Stimulated activated naive B cell treated with anti-CD40 and anti-IgM and Interleukin-4, amounts not matched to agents 10 μg/mL and 1 μg/mL and 100 μg/mL, for 72 hours (primary cell): ENCODE data around the gene TFF2.

Experiments
- ATAC-seq, 2 donors: fragments of 150-1000 bp; cut with Tn5 transposase; replicated peaks; 2 replicates each; pipeline ENCODE4 v1.10.0; 2021; ENCODE audit warnings: moderate library complexity in 1 of 2
- DNase-seq: peaks from one replicate; pipeline ENCODE4 v3.0.0; 2021
- H3K27ac Mint-ChIP-seq: one replicate; pipeline ENCODE4 v1.8.0; 2022; ENCODE audit warnings: mild to moderate bottlenecking, mixed read lengths
- H3K27me3 Mint-ChIP-seq, 2 donors: one replicate each; pipeline ENCODE4 v1.8.0; 2022; ENCODE audit warnings: mixed read lengths in 2 of 2
- H3K36me3 Mint-ChIP-seq, 2 donors: one replicate each; pipeline ENCODE4 v1.8.0; 2022; ENCODE audit warnings: mixed read lengths in 2 of 2, mild to moderate bottlenecking in 1 of 2
- H3K4me1 Mint-ChIP-seq, 2 donors: one replicate each; pipeline ENCODE4 v1.8.0; 2022; ENCODE audit warnings: mixed read lengths in 2 of 2, mild to moderate bottlenecking in 1 of 2
- H3K4me3 Mint-ChIP-seq, 2 donors: one replicate each; pipeline ENCODE4 v1.8.0; 2022; ENCODE audit warnings: mild to moderate bottlenecking in 2 of 2, mixed read lengths in 2 of 2, moderate library complexity in 1 of 2
- H3K9me3 Mint-ChIP-seq, 2 donors: one replicate each; pipeline ENCODE4 v1.8.0; 2022; ENCODE audit warnings: mixed read lengths in 2 of 2, mild to moderate bottlenecking in 1 of 2

TFF2 gene

DNA sequence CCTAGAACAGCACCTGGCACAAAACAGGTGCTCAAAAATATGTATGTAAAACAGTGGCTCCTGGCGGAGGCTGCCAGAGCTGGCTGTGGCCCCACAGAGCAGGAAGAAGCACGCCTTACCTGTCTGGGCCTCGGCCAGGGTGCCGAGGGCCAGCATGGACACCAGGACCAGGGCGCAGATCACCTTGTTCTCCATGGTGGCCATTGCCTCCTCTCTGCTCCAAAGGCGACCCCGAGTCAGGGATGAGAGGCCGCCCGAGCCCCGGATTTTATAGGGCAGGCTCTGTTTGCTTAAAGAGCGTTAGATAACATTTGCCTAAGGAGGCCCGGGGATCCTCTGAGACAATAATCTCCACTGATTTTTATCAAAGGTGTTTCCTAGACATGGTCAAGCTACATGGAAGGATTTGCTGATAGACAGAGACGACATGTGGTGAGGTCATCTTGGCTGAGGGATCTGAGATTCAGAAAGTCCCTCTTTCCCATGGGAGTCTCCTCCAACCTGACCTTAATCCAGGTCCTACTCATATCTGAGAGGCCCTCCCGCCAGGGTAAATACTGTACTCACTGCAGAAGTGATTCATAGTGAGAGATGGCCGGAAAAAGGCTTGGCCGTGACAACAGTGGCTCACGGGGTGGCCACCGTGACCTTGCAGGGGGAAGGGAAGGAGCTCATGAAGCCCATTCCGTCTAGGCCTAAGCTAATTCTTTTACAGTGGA lies 15.7 kb upstream of the TFF2 start, which contains the start of gene TFF1:
Gene TFF1 (minus strand): TSS at position 244 of the 719 bp plus-strand sequence. CDS start 40 bp downstream, at position 204.
- Mint-ChIP-seq H3K4me3 (no peak within 1 kb of the TSS), H3K27me3 (peaks cover 34 to 46% of the 10 kb centered on the region in 2 donors), H3K4me1 (peaks cover 0 to 6% of the 10 kb centered on the region in 2 donors), H3K9me3 (no peaks in the 10 kb centered on the region), H3K27ac (no peak within 1 kb of the TSS), H3K36me3 (no peaks in the 10 kb centered on the region)
- ATAC-seq = no peak
- no peak for DNase-seq

GRCh38 chr21:42365770-42366169 lies 15.0 kb upstream of the TFF2 start:
- H3K27ac Mint-ChIP-seq = no peak overlapping the region
- no peaks in the 10 kb centered on the region for H3K9me3 Mint-ChIP-seq
- H3K27me3 Mint-ChIP-seq = peaks cover 33 to 45% of the 10 kb centered on the region in 2 donors
- H3K4me3 Mint-ChIP-seq = no peak overlapping the region
- ATAC-seq = no peak
- H3K36me3 Mint-ChIP-seq = no peaks in the 10 kb centered on the region
- no peak for DNase-seq
- peaks cover 0 to 3% of the 10 kb centered on the region in 2 donors for H3K4me1 Mint-ChIP-seq

- DNase-seq = no peak
These were observed 13.6 kb upstream of the TFF2 start for GRCh38 chr21:42364304-42364865.

DNA sequence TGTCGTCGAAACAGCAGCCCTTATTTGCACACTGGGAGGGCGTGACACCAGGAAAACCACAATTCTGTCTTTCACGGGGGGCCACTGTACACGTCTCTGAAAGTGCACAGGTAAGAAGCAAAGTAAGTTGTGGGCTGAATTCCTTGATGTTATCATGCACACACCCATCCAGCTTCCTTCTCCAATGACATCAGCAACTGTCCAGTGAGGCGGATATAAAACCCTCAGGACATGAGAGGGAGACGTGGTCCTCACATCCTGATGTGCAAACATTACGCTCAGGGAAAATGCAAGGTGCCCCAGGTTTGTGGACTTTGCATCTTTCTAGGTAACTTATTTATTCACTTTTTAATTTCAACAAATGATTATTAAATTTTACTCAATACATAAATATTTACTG lies 12.5 kb upstream of the TFF2 start:
- Mint-ChIP-seq H3K27me3 (peaks cover 38 to 42% of the 10 kb centered on the region in 2 donors), H3K4me1 (peaks cover 0 to 3% of the 10 kb centered on the region in 2 donors), H3K27ac (no peak overlapping the region), H3K4me3 (no peak overlapping the region), H3K9me3 (no peaks in the 10 kb centered on the region), H3K36me3 (no peaks in the 10 kb centered on the region)
- DNase-seq (no peak), ATAC-seq (no peak)

More at GRCh38 chr21:42364304-42364865, 13.6 kb upstream of the TFF2 start:
- H3K9me3 Mint-ChIP-seq = no peaks in the 10 kb centered on the region
- H3K4me3 Mint-ChIP-seq = no peak overlapping the region
- H3K36me3 Mint-ChIP-seq = no peaks in the 10 kb centered on the region
- no peak overlapping the region for H3K27ac Mint-ChIP-seq
- peaks cover 34 to 42% of the 10 kb centered on the region in 2 donors for H3K27me3 Mint-ChIP-seq
- no peak for ATAC-seq
- peaks cover 0 to 3% of the 10 kb centered on the region in 2 donors for H3K4me1 Mint-ChIP-seq

GRCh38 chr21:42362700-42363099 lies 11.9 kb upstream of the TFF2 start:
- peaks cover 0 to 3% of the 10 kb centered on the region in 2 donors for H3K4me1 Mint-ChIP-seq
- H3K36me3 Mint-ChIP-seq = no peaks in the 10 kb centered on the region

GRCh38 chr21:42362198-42362597 lies 11.4 kb upstream of the TFF2 start:
- Mint-ChIP-seq H3K4me1 (peaks cover 0 to 2% of the 10 kb centered on the region in 2 donors), H3K9me3 (no peaks in the 10 kb centered on the region), H3K27ac (no peak overlapping the region), H3K27me3 (peaks cover 42 to 48% of the 10 kb centered on the region in 2 donors), H3K4me3 (no peak overlapping the region), H3K36me3 (no peaks in the 10 kb centered on the region)
- no peak for ATAC-seq
- no peak for DNase-seq

More at GRCh38 chr21:42362700-42363099, 11.9 kb upstream of the TFF2 start:
- Mint-ChIP-seq H3K27me3 (peaks cover 42 to 44% of the 10 kb centered on the region in 2 donors), H3K27ac (no peak overlapping the region), H3K4me3 (no peak overlapping the region), H3K9me3 (no peaks in the 10 kb centered on the region)
- DNase-seq (no peak), ATAC-seq (no peak)

- Mint-ChIP-seq H3K4me1 (peaks cover 0 to 2% of the 10 kb centered on the region in 2 donors), H3K27ac (no peak overlapping the region), H3K36me3 (no peaks in the 10 kb centered on the region), H3K9me3 (no peaks in the 10 kb centered on the region), H3K4me3 (no peak overlapping the region), H3K27me3 (peaks cover 42 to 53% of the 10 kb centered on the region in 2 donors)
- no peak for ATAC-seq
- DNase-seq = no peak
These were observed 10.5 kb upstream of the TFF2 start for GRCh38 chr21:42361286-42361685.

DNA sequence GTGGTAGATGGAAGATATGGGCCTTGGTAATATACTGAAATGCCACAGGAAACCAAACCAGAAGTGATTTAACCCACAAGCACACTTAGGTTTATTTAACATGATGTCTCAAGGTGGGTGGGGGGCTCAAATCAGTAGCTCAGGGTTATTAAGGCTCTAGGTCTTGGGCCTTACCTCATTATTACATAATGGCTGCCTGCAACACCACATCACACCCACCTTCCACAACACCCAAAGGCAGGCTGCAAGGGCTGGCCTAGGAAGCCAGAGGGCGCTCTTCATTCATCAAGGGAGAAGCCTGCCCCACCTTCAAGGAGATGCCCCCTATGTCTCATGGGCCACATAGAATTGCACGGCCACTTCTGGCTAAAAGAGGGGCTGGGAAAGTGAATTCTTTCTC lies 9.5 kb upstream of the TFF2 start:
- Mint-ChIP-seq H3K4me3 (no peak overlapping the region), H3K27me3 (peaks cover 38 to 52% of the 10 kb centered on the region in 2 donors), H3K36me3 (no peaks in the 10 kb centered on the region), H3K9me3 (peaks cover 0 to 4% of the 10 kb centered on the region in 2 donors), H3K27ac (no peak overlapping the region), H3K4me1 (peaks cover 0 to 2% of the 10 kb centered on the region in 2 donors)
- ATAC-seq = no peak
- DNase-seq = no peak

GRCh38 chr21:42358937-42359336 lies 8.1 kb upstream of the TFF2 start:
- ATAC-seq (no peak), DNase-seq (no peak)
- Mint-ChIP-seq H3K4me1 (peaks cover 0 to 2% of the 10 kb centered on the region in 2 donors), H3K36me3 (peaks cover 0 to 7% of the 10 kb centered on the region in 2 donors), H3K27ac (no peak overlapping the region), H3K9me3 (peaks cover 6 to 13% of the 10 kb centered on the region in 2 donors), H3K4me3 (no peak overlapping the region), H3K27me3 (peaks cover 29 to 41% of the 10 kb centered on the region in 2 donors)

DNA sequence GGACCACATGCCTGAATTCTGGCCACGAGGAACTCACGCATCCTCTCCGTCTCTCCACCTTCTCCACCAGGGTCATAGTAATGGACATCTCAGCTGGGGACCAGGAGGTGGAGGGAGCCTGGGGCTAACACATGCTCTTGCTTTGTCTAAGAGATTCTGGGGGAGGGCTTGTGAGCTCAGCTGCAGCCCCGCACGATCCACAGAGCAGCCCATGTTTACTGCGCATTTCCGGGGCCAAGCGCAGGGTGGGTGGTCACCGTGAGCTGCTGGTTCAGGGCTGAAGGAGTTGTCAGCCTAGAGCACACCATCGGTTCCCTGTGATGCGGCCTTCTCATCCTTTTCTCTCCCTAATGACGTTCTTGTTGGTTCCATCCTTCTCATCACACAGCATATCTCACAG lies 7.5 kb upstream of the TFF2 start:
- Mint-ChIP-seq H3K27ac (no peak overlapping the region), H3K27me3 (peaks cover 30 to 43% of the 10 kb centered on the region in 2 donors), H3K4me3 (no peak overlapping the region), H3K4me1 (peaks cover 0 to 3% of the 10 kb centered on the region in 2 donors), H3K36me3 (peaks cover 1 to 7% of the 10 kb centered on the region in 2 donors), H3K9me3 (peaks cover 11 to 19% of the 10 kb centered on the region in 2 donors)
- DNase-seq (no peak), ATAC-seq (no peak)

DNA sequence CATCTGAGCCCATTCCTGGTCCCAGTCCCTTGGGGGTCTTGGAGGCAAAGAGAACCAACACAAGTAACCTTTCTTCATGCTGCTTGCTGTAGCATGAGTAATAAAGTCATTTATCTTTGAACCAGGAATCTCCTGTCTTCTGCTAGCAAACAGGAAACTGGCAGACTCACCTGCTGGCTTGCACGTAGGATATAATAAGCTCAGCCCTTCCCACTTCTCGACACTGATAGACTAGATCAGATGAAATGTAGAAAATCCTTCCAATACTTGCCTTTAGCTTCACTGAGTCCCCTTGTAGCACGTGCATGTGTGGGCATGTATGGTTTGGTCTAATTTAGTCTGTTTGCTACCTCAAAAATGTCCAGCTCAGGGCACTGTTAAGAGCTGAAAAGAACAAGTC lies 6.5 kb upstream of the TFF2 start:
- no peak for DNase-seq
- Mint-ChIP-seq H3K27me3 (peaks cover 38 to 50% of the 10 kb centered on the region in 2 donors), H3K9me3 (peaks cover 12 to 21% of the 10 kb centered on the region in 2 donors), H3K4me3 (no peak overlapping the region), H3K36me3 (peaks cover 1 to 7% of the 10 kb centered on the region in 2 donors), H3K4me1 (peaks cover 0 to 3% of the 10 kb centered on the region in 2 donors), H3K27ac (no peak overlapping the region)
- no peak for ATAC-seq

DNA sequence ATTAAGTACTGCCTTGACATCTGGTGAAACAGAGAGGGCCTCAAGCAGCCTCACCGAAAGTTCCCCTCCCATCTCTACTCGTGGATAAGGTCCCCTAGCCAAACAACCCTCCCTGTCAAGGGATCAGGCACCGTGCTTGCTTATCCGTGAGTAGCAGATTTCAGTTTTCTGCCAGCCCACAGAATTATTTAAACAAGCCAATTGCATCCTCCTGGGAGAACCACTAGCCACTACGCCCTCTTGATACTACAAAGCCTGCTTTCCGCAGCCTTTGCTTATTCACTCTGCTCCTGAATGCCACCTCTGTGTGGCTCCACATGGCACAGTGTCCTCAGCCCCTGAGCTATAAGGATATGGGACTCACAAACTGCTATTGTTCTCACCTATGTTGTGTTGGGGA lies 5.9 kb upstream of the TFF2 start:
- Mint-ChIP-seq H3K4me3 (no peak overlapping the region), H3K4me1 (peaks cover 0 to 1% of the 10 kb centered on the region in 2 donors), H3K9me3 (peaks cover 12 to 21% of the 10 kb centered on the region in 2 donors), H3K27me3 (peaks cover 34 to 46% of the 10 kb centered on the region in 2 donors), H3K27ac (no peak overlapping the region), H3K36me3 (peaks cover 1 to 7% of the 10 kb centered on the region in 2 donors)
- DNase-seq = no peak
- ATAC-seq = no peak

DNA sequence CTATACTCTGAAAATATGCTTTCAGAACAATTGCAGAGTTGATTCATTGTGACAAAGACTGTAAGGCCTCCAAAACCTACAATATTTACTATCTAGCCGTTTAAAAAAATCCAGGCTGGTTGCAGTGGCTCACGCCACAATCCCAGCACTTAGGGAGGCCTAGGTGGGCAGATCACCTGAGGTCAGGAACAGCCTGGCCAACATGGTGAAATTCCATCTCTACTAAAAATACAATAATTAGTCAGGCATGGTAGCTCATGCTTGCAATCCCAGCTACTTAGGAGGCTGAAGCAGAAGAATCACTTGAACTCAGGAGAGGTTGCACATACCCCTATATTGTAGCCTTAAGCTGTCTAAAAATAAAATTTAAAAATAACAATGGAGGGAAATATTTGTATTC lies 5.3 kb upstream of the TFF2 start:
- ATAC-seq = no peak
- Mint-ChIP-seq H3K9me3 (peaks cover 12 to 21% of the 10 kb centered on the region in 2 donors), H3K4me3 (no peak overlapping the region), H3K27me3 (peaks cover 29 to 41% of the 10 kb centered on the region in 2 donors), H3K27ac (no peak overlapping the region), H3K4me1 (peaks cover 0 to 1% of the 10 kb centered on the region in 2 donors), H3K36me3 (peaks cover 1 to 7% of the 10 kb centered on the region in 2 donors)
- no peak for DNase-seq

- Mint-ChIP-seq H3K27ac (no peak overlapping the region), H3K27me3 (peaks cover 23 to 34% of the 10 kb centered on the region in 2 donors), H3K36me3 (peaks cover 1 to 7% of the 10 kb centered on the region in 2 donors), H3K4me1 (peaks cover 0 to 1% of the 10 kb centered on the region in 2 donors), H3K9me3 (peaks cover 12 to 21% of the 10 kb centered on the region in 2 donors), H3K4me3 (no peak overlapping the region)
- ATAC-seq = no peak
- no peak for DNase-seq
These were observed 2.8 kb upstream of the TFF2 start for GRCh38 chr21:42353623-42354022.
